Suppressor macrophage treated with lipopolysaccharide for 1 hour (primary cell): Measurements from ENCODE around the gene AKNAD1.

ENCODE experiments used
- DNase-seq, 3 donors: peaks; one replicate each; pipeline ENCODE4 v3.0.0-alpha.2; 2020 to 2022

The AKNAD1 gene

DNA sequence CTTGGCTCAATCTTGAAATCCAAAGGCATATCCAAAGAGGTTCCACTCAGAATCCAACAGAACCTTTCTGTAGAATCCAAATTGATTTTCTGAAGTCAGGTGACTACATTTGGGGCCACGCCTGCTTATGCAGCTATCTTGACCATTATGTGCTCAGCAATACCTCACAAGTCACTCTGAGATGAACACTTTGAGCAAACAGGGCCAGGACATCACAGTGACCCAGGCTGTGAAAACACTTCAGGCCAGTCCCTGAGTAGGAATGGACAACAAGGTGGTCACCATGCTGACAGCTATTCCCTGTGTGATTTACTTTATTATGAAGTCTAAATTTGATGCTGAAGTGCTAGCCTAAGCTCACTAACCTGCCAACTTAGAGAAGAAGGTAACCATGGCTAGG lies at the start of gene AKNAD1:
Gene AKNAD1, minus strand, starts transcription at position 101 of the 400 bp plus-strand sequence. CDS start 4,430 bp downstream, outside the sequence.
- no peak for DNase-seq

DNA sequence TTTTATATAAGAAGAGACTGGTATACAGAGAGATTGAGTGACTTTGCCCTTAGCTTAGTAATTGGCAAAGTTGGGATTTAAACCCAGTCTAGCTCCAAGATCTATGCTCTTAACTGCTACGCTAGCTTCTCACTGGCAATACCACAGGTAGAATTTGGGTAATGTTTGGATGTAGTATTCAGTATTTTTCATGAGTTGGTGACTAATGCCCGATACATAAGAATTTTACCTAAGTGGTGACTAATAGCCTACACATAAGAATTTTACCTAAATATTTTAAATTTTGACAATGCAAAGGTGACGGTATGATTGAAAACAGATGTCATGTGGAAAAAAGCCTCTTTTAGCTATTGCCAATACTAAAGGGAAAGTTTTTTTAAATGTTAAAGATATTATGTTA lies 44.2 kb upstream of the AKNAD1 start:
- no peak for DNase-seq

- DNase-seq, result peak; percentile 60 to 86 (median 84)
Measured at GRCh38 chr1:108897865-108898720, 41.2 kb upstream of the AKNAD1 start.

GRCh38 chr1:108896146-108897145 lies 39.6 kb upstream of the AKNAD1 start:
- DNase-seq, result peak in 2 of 3 donors; percentile 25 to 34

- peak; percentile 39 to 59 (median 56) for DNase-seq
Measured at GRCh38 chr1:108893141-108893530, 36.2 kb upstream of the AKNAD1 start.

- no peak for DNase-seq
Measured at GRCh38 chr1:108892356-108893140, 35.7 kb upstream of the AKNAD1 start.

DNA sequence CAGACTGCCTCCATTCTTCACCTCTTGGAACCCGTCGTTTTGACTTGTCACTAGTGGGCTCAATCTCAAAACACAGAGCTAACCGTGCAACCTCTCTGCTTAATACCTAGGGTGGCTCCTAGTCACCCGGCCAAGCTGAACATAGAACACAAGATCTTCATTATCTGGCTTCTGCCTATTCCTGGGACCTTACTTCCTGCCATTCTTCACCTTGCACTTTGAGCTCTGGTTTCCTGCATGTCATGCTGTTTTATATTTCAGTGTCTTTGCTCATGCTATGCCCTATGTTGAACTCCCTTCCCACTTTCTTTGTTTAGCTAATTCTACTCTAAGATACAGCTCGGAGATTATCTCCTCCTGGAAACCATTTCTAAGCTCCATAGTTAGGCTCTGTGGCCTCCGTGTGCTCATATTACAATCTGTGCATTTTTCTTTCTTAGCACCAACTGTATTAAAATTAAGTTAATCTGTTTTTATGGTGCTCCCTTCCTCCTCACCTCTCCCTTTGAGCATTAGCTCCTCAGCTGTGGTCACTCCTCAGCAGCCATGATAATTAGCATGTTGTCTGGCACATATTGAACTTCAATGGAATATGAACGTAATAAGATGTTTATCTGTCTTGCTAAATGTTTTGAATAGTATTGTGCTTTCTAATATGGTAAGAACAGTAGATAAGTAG lies 33.0 kb upstream of the AKNAD1 start:
- no peak for DNase-seq

- DNase-seq, result peak in 2 of 3 donors; percentile 27 to 44
Measured at GRCh38 chr1:108889006-108889645, 32.2 kb upstream of the AKNAD1 start.

GRCh38 chr1:108886292-108886691 lies 29.4 kb upstream of the AKNAD1 start:
- no peak for DNase-seq

GRCh38 chr1:108884968-108885367 lies 28.1 kb upstream of the AKNAD1 start:
- no peak for DNase-seq

DNA sequence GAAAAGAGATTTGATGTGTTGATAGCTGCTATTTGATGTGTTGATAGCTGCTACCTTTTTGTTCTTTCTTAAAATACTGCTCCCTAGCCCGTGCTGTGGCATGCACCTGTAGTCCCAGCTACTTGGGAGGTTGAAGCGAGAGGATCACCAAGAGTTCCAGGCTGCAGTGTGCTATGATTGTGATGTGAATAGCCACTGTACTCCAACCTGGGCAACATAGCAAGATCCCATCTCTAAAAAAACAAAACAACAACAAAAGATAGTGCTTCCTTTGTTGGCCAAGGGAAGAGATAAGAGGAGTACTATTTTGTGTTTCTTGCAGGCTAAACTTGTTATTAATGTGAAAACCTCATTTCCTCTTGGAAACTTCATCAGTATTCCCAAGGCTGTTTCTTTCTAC lies 25.9 kb upstream of the AKNAD1 start:
- no peak for DNase-seq

DNA sequence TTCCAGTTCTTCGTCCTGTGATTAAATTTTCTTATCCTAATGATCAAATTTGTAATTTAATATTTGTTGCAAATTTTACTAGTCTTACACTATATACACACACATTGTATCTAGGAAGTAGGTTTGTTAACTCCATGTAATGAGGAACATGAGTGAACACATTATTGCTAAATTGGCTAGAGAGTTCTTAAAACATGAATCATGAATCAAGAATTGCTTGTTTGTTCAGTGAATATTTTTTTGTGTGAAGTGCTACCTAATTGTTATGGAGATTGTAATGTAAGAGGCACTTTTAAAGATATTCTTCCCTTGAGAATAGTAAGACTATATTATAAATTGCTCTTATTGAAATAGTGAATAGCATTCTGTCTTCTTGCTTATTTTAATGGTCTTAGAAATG lies 24.5 kb upstream of the AKNAD1 start:
- DNase-seq, result peak in 2 of 3 donors; percentile 63

- no peak for DNase-seq
Measured at GRCh38 chr1:108880850-108881249, 24.0 kb upstream of the AKNAD1 start.

GRCh38 chr1:108878678-108879077 lies 21.8 kb upstream of the AKNAD1 start:
- DNase-seq, result no peak

DNA sequence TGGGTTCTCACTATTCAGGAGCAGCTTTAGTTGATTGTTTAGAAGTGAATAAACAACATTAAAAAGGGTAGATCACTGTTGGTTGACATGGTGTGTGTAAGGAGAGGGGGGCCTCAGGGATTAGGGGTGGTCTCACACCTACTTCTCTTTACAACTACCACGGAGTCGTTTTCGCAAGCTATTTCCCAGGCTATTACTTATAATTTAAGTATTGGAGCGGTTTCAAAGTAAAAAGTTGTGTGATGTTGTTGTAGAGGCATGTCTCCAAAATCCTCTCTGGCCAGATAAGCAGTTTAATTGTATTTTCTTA lies 21.2 kb upstream of the AKNAD1 start:
- no peak for DNase-seq

DNA sequence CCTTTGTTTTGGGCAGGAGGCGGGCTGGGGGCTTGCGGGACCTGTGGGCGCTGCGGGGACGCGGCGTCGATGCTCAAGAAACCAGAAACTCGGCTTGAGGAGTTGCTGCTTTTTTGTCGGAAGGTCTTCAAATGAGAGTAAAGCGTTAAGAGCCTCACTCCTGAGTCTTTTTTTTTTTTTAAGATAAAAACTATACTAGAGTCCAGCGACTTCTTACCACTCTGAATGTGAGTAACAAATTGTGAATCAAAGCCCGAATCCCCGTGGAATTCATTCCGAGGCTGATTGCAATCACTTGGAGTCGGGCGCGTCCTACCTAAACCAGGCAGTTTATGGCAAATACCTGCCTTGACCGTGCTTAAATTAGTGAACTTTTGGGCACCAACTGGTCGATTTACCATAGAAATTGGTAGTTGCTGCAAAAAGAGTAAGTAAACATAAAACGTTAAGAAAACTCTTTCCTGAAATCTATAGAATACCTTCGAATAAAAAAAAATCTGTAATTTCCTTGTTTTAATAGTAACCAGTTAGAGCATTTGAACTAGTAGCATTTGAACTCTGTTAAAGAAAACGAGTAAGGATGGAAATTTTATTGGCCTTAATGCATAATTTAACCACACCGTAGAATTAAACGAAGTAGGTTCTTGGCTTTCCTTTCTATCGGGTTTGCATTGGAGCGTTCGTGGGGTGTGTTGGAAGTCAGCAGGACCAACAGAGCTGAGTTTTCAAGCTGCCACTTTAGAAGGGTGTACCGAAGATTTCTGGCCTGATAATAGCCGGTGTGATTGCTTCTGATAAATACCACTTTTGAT lies 20.7 kb upstream of the AKNAD1 start:
- peak; percentile 14 to 35 (median 29) for DNase-seq

GRCh38 chr1:108871050-108871724 lies 14.3 kb upstream of the AKNAD1 start:
- peak in 1 of 3 donors; percentile 16 for DNase-seq

DNA sequence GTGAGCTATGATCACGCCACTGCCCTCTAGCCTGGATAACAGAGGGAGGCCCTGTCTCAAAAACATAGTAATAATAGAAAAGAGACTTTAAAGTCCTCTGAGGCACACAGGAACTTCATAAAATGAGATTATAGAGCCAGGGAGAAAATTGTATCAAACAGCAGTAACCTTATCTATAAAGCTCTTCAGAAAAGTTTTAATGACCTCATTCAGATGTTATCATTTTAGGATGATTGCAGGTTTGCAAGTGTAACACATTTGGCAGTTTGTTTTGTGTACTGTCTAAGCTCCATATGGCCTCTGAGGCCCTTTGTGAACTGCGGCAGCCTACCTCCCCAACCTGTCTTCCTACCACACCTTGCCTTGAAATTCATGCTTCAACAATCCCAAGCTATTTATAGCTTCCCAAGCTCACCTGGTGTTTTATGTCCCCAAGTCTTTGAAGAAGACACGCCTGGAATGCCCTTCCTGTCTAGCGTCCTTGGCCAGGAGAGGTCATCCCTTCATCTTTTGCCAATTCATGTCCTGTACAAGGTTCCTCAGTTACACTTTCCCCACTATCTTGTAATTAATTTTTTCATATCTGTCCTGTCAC lies 8.5 kb upstream of the AKNAD1 start:
- DNase-seq, result no peak

GRCh38 chr1:108863984-108864383 lies 7.1 kb upstream of the AKNAD1 start:
- no peak for DNase-seq
